GM12872 (cell line): ENCODE results near the gene USH1G.
A peak's percentile ranks its signal among the peaks of the same experiment; 100 is the strongest.

Experiments used
- TF ChIP-seq, protein P1 (sequence below): IDR thresholded peaks from 3 replicates; pipeline ENCODE4 v1.5.1; 2011; ENCODE audit warnings: low read depth, mild to moderate bottlenecking, low read length, moderate library complexity; ENCODE audit not compliant: insufficient read depth

Gene USH1G

DNA sequence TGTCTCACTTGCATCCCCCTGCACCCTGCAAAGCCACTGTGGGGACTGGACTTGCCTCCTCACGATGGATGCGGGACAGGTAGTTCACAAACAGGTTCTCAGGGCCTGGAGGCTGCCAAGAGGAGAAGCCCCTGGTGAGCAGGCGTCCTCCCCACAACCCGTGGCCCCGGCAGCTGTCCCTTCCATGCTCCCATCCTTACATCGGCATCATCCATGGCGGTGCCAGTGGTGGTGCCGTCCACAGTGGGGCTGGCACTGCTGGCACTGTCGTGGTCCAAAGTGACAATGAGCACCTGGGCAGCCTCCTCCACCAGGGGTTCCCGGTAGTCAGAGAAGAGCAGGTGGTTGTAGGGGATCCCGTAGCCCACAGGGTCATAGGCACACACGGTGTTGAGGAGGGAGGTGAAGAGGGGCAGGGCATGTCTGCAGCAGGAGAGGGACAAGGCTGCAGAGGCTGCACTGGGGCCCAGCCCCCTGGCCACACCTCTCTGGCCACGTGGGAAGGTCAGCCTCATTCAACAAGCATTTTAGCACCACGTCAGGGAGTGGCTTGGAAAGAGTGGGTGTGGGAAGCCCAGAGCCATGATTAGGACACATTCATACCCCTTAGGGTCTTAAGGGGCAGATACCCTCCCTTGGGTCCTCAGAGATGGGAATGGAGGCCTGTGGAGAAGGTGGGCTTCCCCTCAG is 36.9 kb upstream of the USH1G start:
- TF ChIP-seq, protein P1, sequence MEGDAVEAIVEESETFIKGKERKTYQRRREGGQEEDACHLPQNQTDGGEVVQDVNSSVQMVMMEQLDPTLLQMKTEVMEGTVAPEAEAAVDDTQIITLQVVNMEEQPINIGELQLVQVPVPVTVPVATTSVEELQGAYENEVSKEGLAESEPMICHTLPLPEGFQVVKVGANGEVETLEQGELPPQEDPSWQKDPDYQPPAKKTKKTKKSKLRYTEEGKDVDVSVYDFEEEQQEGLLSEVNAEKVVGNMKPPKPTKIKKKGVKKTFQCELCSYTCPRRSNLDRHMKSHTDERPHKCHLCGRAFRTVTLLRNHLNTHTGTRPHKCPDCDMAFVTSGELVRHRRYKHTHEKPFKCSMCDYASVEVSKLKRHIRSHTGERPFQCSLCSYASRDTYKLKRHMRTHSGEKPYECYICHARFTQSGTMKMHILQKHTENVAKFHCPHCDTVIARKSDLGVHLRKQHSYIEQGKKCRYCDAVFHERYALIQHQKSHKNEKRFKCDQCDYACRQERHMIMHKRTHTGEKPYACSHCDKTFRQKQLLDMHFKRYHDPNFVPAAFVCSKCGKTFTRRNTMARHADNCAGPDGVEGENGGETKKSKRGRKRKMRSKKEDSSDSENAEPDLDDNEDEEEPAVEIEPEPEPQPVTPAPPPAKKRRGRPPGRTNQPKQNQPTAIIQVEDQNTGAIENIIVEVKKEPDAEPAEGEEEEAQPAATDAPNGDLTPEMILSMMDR, result no peak

DNA sequence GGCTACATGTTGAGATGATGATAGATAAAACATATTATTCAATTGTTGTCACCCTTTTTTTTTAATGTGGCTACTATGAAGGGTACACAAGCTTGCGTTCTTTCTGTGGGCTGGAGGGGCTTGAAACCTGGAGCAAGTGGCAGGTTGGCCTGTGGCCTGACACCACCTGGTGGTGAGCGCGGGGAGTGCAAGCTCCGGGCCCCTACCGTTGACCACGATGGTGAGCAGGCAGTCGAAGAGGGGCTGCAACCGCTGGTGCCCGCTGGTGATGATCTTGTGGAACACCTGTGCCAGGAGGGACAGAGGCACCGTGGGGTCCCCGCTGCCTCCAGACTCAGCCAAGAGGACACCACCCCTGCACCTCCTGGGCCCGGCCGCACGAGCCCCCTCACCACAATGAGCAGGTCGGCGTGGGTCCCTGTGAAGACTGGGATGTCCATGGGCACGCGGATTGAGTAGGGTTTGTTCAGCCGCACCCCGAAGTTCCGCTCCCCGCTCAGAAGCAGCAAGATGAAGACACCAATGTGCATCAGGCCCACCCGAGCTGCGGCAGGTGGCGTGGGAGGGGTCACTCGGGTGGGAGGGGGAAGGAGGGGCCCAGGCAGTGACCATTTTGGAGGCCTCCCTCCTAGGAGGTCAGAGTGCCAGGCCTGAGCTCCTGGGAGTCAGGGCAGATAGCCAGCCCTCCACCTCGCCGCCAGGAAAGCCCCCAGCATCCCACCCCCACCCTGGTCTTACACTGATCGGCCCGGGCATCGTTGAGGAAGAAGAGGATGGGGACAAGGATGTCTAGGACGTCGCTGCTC is 35.1 kb upstream of the USH1G start:
- TF ChIP-seq, protein P1, result peak; percentile 94

DNA sequence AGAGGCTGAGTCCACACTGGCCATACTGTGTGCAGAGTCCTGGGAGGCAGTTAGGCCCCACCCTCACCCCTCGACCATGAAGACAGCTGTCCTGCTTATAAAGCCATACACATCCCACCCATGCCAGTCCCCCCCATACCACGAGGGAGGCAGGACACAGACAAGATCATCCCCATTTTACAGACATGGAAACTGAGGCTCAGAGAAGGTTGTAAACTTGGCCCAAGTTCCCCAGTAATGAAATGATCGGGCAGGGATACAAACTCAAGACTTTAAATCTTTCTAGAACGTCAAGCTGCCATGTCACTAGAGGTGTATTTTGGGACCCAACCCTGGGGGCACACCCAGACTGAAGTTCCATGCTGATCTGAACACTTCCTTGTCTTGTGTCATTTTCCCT is 33.0 kb upstream of the USH1G start:
- TF ChIP-seq, protein P1, result no peak

DNA sequence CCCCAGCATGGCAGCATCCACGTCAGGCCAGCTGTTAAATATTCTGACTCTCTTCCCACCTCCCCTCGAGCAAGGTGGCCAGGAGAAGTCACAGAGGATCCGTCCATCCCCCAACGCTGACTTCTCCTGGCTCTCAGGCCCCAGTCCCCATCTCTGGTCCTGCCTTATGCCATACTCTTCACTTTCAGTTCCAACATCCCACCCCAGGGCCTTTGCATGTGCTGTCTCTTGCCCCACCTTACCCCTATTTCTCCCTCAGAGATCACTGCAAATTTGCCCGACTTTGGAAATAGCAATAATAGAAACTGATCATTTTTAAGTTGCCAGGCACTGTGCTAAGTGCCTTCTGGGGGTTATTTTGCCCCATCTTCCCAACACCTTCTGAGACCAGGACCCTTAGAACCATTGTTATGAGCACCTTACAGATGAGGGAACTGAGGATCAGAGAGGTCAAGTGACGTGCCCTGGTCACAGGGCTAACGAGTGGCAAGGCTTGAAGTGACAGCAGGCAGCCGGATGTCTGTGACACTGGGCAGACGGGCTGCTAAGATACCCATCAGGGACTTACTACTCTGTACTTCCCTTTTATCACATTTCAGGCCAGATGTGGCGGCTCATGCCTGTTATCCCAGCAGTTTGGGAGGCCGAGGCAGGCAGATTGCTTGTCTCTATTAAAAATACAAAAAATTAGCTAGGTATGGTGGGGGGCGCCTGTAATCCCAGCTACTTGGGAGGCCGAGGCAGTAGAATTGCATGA is 31.8 kb upstream of the USH1G start:
- TF ChIP-seq, protein P1, result no peak

DNA sequence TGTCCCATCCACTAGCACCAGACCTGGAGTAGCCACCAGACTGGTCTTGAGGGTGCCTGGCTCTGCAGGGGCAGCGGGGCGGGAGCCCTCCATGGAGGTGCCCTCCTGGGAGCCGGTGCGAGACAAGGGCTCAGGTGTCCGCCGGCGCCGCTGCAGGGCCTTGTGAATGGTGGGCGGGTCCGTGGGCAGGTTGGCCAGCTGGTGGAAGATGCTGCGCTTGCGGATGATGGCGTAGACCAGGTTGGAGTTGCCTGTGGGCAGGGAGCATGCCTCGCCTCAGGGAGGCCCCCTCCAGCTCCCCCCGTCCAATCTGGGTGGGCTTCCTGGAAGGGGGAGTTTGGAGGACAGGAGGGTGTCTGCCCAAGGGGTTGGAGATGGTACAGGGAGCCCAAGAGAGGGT is 31.1 kb upstream of the USH1G start:
- TF ChIP-seq, protein P1, result no peak

DNA sequence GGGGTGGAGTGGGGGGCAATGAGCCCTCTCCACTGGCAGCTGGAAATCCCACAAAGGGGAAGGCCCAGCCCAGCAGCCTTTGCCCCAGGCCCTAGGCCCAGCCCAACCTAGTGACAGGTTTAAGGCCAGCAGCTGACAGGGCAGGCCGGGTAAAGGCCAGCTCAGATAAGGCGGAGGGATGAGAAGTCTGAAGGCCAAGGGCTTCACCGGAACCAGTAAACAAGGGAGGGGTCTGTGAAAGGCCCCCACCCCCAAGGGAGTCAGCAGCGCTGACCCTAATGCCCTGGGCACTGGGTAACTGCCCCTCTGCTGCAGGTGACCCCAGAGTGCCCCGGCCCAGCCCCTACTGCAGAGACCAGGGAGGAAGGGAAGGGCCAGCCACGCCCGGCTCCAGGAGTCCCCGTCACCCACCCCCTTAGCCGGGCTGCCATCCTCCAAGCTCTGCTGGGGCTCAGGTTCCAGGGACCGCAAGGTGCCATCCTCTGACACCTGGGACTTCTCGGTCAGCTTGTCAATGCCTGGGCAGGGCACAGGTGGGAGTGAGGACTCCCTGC is 30.2 kb upstream of the USH1G start:
- TF ChIP-seq, protein P1, result no peak
